ENCODE measurements around the gene MPV17.

DNA sequence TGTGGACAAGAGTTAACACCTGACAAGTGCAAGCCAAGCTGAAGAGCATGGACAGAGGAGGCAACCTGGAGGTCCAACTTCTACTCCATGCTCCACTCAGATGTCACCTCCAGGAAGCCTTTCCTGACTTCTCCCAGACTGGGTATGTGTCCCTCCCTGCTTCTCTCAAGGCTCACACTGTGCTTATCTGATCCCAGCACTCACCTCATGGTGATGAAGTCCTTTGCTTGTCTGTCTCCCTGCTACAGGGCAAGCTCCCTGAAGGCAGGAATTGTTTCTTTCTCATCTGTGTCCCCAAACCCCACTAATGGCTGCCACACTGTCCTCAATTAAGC is 57.4 kb downstream of the MPV17 start:
- TF ChIP-seq, protein P1, sequence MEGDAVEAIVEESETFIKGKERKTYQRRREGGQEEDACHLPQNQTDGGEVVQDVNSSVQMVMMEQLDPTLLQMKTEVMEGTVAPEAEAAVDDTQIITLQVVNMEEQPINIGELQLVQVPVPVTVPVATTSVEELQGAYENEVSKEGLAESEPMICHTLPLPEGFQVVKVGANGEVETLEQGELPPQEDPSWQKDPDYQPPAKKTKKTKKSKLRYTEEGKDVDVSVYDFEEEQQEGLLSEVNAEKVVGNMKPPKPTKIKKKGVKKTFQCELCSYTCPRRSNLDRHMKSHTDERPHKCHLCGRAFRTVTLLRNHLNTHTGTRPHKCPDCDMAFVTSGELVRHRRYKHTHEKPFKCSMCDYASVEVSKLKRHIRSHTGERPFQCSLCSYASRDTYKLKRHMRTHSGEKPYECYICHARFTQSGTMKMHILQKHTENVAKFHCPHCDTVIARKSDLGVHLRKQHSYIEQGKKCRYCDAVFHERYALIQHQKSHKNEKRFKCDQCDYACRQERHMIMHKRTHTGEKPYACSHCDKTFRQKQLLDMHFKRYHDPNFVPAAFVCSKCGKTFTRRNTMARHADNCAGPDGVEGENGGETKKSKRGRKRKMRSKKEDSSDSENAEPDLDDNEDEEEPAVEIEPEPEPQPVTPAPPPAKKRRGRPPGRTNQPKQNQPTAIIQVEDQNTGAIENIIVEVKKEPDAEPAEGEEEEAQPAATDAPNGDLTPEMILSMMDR (IDR thresholded peaks at IDR 0.05; ENCODE audit: low read depth, low read length, poor library complexity, severe bottlenecking) = no peak
- no peak for TF ChIP-seq EZH2phosphoT487 (IDR thresholded peaks at IDR 0.05; ENCODE audit: borderline replicate concordance, low read length)
